HUDEP-2 (cell line): ENCODE measurements around the gene HTD2.

Source experiments
- DNase-seq, 76 experiments: peaks; one replicate each; lab custom pipeline; 2025; ENCODE audit not compliant: unreplicated experiment in 76 of 76; lab: John Stamatoyannopoulos, UW

The HTD2 gene

GRCh38 chr3:58291671-58292338 is 14.5 kb upstream of the HTD2 start:
- DNase-seq, result no peak

GRCh38 chr3:58292866-58293265 is 13.5 kb upstream of the HTD2 start:
- no peak for DNase-seq

GRCh38 chr3:58293516-58293915 is 12.8 kb upstream of the HTD2 start:
- no peak for DNase-seq

GRCh38 chr3:58296269-58296668 is 10.1 kb upstream of the HTD2 start:
- DNase-seq, result no peak

- DNase-seq, result no peak
Measured at GRCh38 chr3:58296843-58297242, 9.5 kb upstream of the HTD2 start.

GRCh38 chr3:58298190-58298589 is 8.1 kb upstream of the HTD2 start:
- no peak for DNase-seq

GRCh38 chr3:58299075-58299474 is 7.2 kb upstream of the HTD2 start:
- no peak for DNase-seq

GRCh38 chr3:58299839-58300516 is 6.3 kb upstream of the HTD2 start:
- no peak for DNase-seq

GRCh38 chr3:58307639-58308215 is 1.4 kb downstream of the HTD2 start:
- peak in 23 of 76 experiments; percentile 3 to 45 (median 16) for DNase-seq

GRCh38 chr3:58308728-58309127 is 2.4 kb downstream of the HTD2 start:
- peak in 1 of 76 experiments; percentile 9 for DNase-seq

GRCh38 chr3:58317811-58318210 is 11.5 kb downstream of the HTD2 start:
- no peak for DNase-seq

GRCh38 chr3:58321791-58322190 is 15.5 kb downstream of the HTD2 start:
- no peak for DNase-seq

GRCh38 chr3:58322793-58323192 is 16.5 kb downstream of the HTD2 start:
- DNase-seq, result no peak

GRCh38 chr3:58323529-58324390 is 17.4 kb downstream of the HTD2 start:
- DNase-seq, result peak in 6 of 76 experiments; percentile 1 to 22 (median 8)

- peak in 1 of 76 experiments; percentile 4 for DNase-seq
Measured at GRCh38 chr3:58324391-58325390, 18.4 kb downstream of the HTD2 start.

- DNase-seq, result no peak
Measured at GRCh38 chr3:58325525-58325992, 19.2 kb downstream of the HTD2 start.

- DNase-seq, result no peak
Measured at GRCh38 chr3:58326267-58326900, 20.1 kb downstream of the HTD2 start.

- DNase-seq, result no peak
Measured at GRCh38 chr3:58329150-58329921, 23.0 kb downstream of the HTD2 start.
